Measurements from ENCODE around the gene ZSCAN5A. TPM values are rescaled to one million over a fixed set of nuclear protein-coding genes. Genes with fewer than 3 reads are reported as not detected.
A peak's percentile ranks its signal among the peaks of the same experiment; 100 is the strongest.
"Not testable (repeated sequence)": the region's sequence is repeated elsewhere in the genome, so short reads cannot be mapped to it uniquely, and the experiment has no call there.

ZSCAN5A gene
- total and polyA plus RNA-seq, 4 donors, result 1.7 to 13.8 (median 9.0) TPM

- WGBS, 2 donors, result 85% methylated on average over 12 of the region's 12 CpGs
- H3K4me1 ChIP-seq (ENCODE audit: control insufficient read depth in 1 of 2, insufficient read depth in 2 of 2, low read length in 2 of 2), result no peaks in the 10 kb centered on the region
- no peak for DNase-seq
- H3K36me3 ChIP-seq (ENCODE audit: control insufficient read depth in 1 of 2, insufficient read depth in 2 of 2, low read length in 1 of 2), result no peaks in the 10 kb centered on the region
- no peaks in the 10 kb centered on the region for H3K9me3 ChIP-seq (ENCODE audit: control insufficient read depth, low read length)
- ATAC-seq (ENCODE audit: low FRiP score), result no peak
- H3K4me3 ChIP-seq (ENCODE audit: low read length in 2 of 2), result no peak overlapping the region
- no peaks in the 10 kb centered on the region for H3K27me3 ChIP-seq (ENCODE audit: control insufficient read depth in 1 of 2, insufficient read depth in 2 of 2, low read length in 1 of 2)
- H3K27ac ChIP-seq (ENCODE audit: low read depth in 1 of 2, low read length in 2 of 2), result no peak overlapping the region
- intact Hi-C loops (cut with DNase I), result no loop called here
Measured at GRCh38 chr19:56193981-56194640, 120.5 kb downstream of the ZSCAN5A start.

GRCh38 chr19:56191711-56192110 lies 122.9 kb downstream of the ZSCAN5A start:
- no peak for DNase-seq
- WGBS, 2 donors, result 81 to 85% methylated on average over 10 of the region's 10 CpGs
- Histone ChIP-seq H3K4me1 (ENCODE audit: control insufficient read depth in 1 of 2, insufficient read depth in 2 of 2, low read length in 2 of 2) (no peaks in the 10 kb centered on the region), H3K27me3 (ENCODE audit: control insufficient read depth in 1 of 2, insufficient read depth in 2 of 2, low read length in 1 of 2) (no peaks in the 10 kb centered on the region), H3K9me3 (ENCODE audit: control insufficient read depth, low read length) (no peaks in the 10 kb centered on the region), H3K4me3 (ENCODE audit: low read length in 2 of 2) (no peak overlapping the region), H3K27ac (ENCODE audit: low read depth in 1 of 2, low read length in 2 of 2) (no peak overlapping the region), H3K36me3 (ENCODE audit: control insufficient read depth in 1 of 2, insufficient read depth in 2 of 2, low read length in 1 of 2) (no peaks in the 10 kb centered on the region)
- ATAC-seq (ENCODE audit: low FRiP score), result no peak
- intact Hi-C loops (cut with DNase I), result no loop called here

DNA sequence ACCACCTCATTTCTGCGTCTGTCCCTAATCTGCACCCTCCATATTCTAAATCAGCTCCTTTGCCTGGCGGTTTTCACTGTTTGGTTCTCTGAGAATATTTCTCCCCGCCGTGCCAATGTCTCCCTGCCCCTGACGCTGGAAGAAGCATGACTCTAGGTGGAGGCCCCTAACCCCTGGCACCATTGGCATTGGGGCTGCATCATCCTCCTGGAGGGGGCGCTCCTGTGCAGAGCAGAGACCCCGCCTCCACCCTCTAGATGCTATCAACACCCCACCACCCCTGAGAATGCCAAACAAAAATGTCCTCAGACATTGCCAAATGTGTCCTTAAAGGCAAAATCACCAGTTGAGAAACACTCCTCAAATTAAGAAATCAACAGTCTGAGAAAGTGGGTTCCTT lies 123.5 kb downstream of the ZSCAN5A start:
- Histone ChIP-seq H3K4me1 (ENCODE audit: control insufficient read depth in 1 of 2, insufficient read depth in 2 of 2, low read length in 2 of 2) (no peaks in the 10 kb centered on the region), H3K27me3 (ENCODE audit: control insufficient read depth in 1 of 2, insufficient read depth in 2 of 2, low read length in 1 of 2) (no peaks in the 10 kb centered on the region), H3K9me3 (ENCODE audit: control insufficient read depth, low read length) (no peaks in the 10 kb centered on the region), H3K36me3 (ENCODE audit: control insufficient read depth in 1 of 2, insufficient read depth in 2 of 2, low read length in 1 of 2) (no peaks in the 10 kb centered on the region), H3K4me3 (ENCODE audit: low read length in 2 of 2) (no peak overlapping the region), H3K27ac (ENCODE audit: low read depth in 1 of 2, low read length in 2 of 2) (no peak overlapping the region)
- 60 to 66% methylated on average over 7 of the region's 7 CpGs for WGBS, 2 donors
- intact Hi-C loops (cut with DNase I), result no loop called here
- no peak for ATAC-seq (ENCODE audit: low FRiP score)
- no peak for DNase-seq

- H3K27ac ChIP-seq (ENCODE audit: low read depth in 1 of 2, low read length in 2 of 2), result no peak overlapping the region
- H3K36me3 ChIP-seq (ENCODE audit: control insufficient read depth in 1 of 2, insufficient read depth in 2 of 2, low read length in 1 of 2), result no peaks in the 10 kb centered on the region
- DNase-seq (no peak), ATAC-seq (ENCODE audit: low FRiP score) (no peak)
- H3K27me3 ChIP-seq (ENCODE audit: control insufficient read depth in 1 of 2, insufficient read depth in 2 of 2, low read length in 1 of 2), result no peaks in the 10 kb centered on the region
- no peaks in the 10 kb centered on the region for H3K9me3 ChIP-seq (ENCODE audit: control insufficient read depth, low read length)
- no peak overlapping the region for H3K4me3 ChIP-seq (ENCODE audit: low read length in 2 of 2)
- intact Hi-C loops (cut with DNase I), result no loop called here
- 70 to 71% methylated on average over 17 of the region's 17 CpGs for WGBS, 2 donors
- no peaks in the 10 kb centered on the region for H3K4me1 ChIP-seq (ENCODE audit: control insufficient read depth in 1 of 2, insufficient read depth in 2 of 2, low read length in 2 of 2)
Measured at GRCh38 chr19:56189785-56190184, 124.9 kb downstream of the ZSCAN5A start.

- Histone ChIP-seq H3K27ac (ENCODE audit: low read depth in 1 of 2, low read length in 2 of 2) (no peak overlapping the region), H3K27me3 (ENCODE audit: control insufficient read depth in 1 of 2, insufficient read depth in 2 of 2, low read length in 1 of 2) (no peaks in the 10 kb centered on the region), H3K9me3 (ENCODE audit: control insufficient read depth, low read length) (no peaks in the 10 kb centered on the region), H3K4me3 (ENCODE audit: low read length in 2 of 2) (no peak overlapping the region), H3K4me1 (ENCODE audit: control insufficient read depth in 1 of 2, insufficient read depth in 2 of 2, low read length in 2 of 2) (no peaks in the 10 kb centered on the region), H3K36me3 (ENCODE audit: control insufficient read depth in 1 of 2, insufficient read depth in 2 of 2, low read length in 1 of 2) (no peaks in the 10 kb centered on the region)
- intact Hi-C loops (cut with DNase I), result no loop called here
- ATAC-seq (ENCODE audit: low FRiP score), result no peak
- peak in 1 of 2 donors; percentile 25 for DNase-seq
- WGBS, 2 donors, result 63 to 69% methylated on average over 11 of the region's 11 CpGs
Measured at GRCh38 chr19:56177564-56178243, 136.9 kb downstream of the ZSCAN5A start.

DNA sequence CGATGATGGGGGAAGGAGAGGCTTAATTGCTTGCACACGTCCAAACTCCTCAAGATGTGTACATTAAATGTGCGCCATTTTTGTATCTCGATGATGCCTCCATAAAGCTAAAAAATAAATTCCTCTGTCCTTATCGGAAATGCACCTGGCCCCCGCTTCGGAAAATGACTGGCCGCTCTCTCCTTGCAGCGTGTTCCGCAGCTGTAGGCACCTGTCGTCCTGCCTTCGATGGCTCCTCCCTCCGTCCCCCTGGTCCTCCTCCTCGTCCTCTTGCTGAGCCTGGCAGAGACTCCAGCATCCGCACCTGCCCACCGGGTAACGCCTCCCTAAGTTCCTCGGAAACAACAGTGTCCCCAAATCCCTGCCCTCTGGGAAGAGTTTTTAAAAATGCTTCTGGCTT lies 137.8 kb downstream of the ZSCAN5A start:
- no peaks in the 10 kb centered on the region for H3K36me3 ChIP-seq (ENCODE audit: control insufficient read depth in 1 of 2, insufficient read depth in 2 of 2, low read length in 1 of 2)
- no peaks in the 10 kb centered on the region for H3K4me1 ChIP-seq (ENCODE audit: control insufficient read depth in 1 of 2, insufficient read depth in 2 of 2, low read length in 2 of 2)
- 71 to 74% methylated on average over 18 of the region's 18 CpGs for WGBS, 2 donors
- H3K4me3 ChIP-seq (ENCODE audit: low read length in 2 of 2), result no peak overlapping the region
- H3K27ac ChIP-seq (ENCODE audit: low read depth in 1 of 2, low read length in 2 of 2), result no peak overlapping the region
- no peak for ATAC-seq (ENCODE audit: low FRiP score)
- H3K9me3 ChIP-seq (ENCODE audit: control insufficient read depth, low read length), result no peaks in the 10 kb centered on the region
- no peaks in the 10 kb centered on the region for H3K27me3 ChIP-seq (ENCODE audit: control insufficient read depth in 1 of 2, insufficient read depth in 2 of 2, low read length in 1 of 2)
- peak in 1 of 2 donors; percentile 67 for DNase-seq
- intact Hi-C loops (cut with DNase I), result no loop called here

GRCh38 chr19:56176310-56176709 lies 138.3 kb downstream of the ZSCAN5A start:
- H3K4me1 ChIP-seq (ENCODE audit: control insufficient read depth in 1 of 2, insufficient read depth in 2 of 2, low read length in 2 of 2); H3K36me3 ChIP-seq (ENCODE audit: control insufficient read depth in 1 of 2, insufficient read depth in 2 of 2, low read length in 1 of 2); intact Hi-C loops (cut with DNase I); DNase-seq; H3K4me3 ChIP-seq (ENCODE audit: low read length in 2 of 2); ATAC-seq (ENCODE audit: low FRiP score); H3K9me3 ChIP-seq (ENCODE audit: control insufficient read depth, low read length); H3K27ac ChIP-seq (ENCODE audit: low read depth in 1 of 2, low read length in 2 of 2); H3K27me3 ChIP-seq (ENCODE audit: control insufficient read depth in 1 of 2, insufficient read depth in 2 of 2, low read length in 1 of 2): not testable (repeated sequence)
- 76% methylated on average over 7 to 11 of the region's 11 CpGs for WGBS, 2 donors

DNA sequence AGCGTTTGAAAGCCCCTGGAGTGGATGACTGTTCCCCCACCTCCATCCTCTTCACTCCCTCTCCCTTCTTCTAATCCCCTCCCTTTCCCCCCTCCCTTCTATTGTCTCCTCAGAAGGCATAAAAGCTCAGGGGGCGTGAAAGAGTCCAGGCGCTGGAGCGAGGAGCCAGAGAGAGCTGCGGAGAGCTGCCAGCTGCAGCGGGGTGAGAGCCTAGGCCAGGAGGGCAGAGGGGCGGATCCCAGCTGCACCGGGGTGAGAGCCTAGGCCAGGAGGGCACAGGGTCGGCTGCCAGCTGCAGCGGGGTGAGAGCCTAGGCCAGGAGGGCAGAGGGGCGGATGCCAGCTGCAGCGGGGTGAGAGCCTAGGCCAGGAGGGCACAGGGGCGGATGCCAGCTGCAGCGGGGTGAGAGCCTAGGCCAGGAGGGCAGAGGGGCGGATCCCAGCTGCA lies 138.8 kb downstream of the ZSCAN5A start, which contains the start of gene GALP:
Gene GALP (plus strand): TSS at position 148 of the 447 bp plus-strand sequence. CDS start 1,101 bp downstream, outside the sequence.
- WGBS, 2 donors, result 42 to 48% methylated on average over 14 to 15 of the region's 15 CpGs
- intact Hi-C loops (cut with DNase I); H3K36me3 ChIP-seq (ENCODE audit: control insufficient read depth in 1 of 2, insufficient read depth in 2 of 2, low read length in 1 of 2); H3K27me3 ChIP-seq (ENCODE audit: control insufficient read depth in 1 of 2, insufficient read depth in 2 of 2, low read length in 1 of 2); H3K4me3 ChIP-seq (ENCODE audit: low read length in 2 of 2); ATAC-seq (ENCODE audit: low FRiP score); H3K4me1 ChIP-seq (ENCODE audit: control insufficient read depth in 1 of 2, insufficient read depth in 2 of 2, low read length in 2 of 2); H3K9me3 ChIP-seq (ENCODE audit: control insufficient read depth, low read length); H3K27ac ChIP-seq (ENCODE audit: low read depth in 1 of 2, low read length in 2 of 2): not testable (repeated sequence)
- DNase-seq, result peak; percentile 7

DNA sequence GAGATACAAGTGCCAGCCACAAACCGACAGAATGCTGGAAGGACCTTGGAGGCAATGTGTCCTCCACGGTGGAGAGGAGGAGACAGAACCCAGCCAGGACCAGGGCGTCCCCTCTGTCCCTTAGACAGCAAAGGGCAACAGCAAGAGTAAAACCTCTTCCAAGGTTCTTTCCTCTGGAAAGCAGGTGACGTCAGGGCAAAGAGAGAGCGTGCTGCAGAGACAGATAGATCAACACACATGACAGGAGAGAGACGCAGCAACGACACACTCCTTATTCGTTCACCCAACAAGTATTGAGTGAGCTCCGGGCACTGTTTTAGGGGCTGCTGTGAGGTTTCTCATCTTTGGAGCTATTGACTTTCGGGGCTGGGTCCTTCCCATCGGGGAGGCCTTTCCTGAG lies 140.1 kb downstream of the ZSCAN5A start:
- Histone ChIP-seq H3K27me3 (ENCODE audit: control insufficient read depth in 1 of 2, insufficient read depth in 2 of 2, low read length in 1 of 2) (no peaks in the 10 kb centered on the region), H3K4me3 (ENCODE audit: low read length in 2 of 2) (no peak overlapping the region), H3K4me1 (ENCODE audit: control insufficient read depth in 1 of 2, insufficient read depth in 2 of 2, low read length in 2 of 2) (no peaks in the 10 kb centered on the region), H3K9me3 (ENCODE audit: control insufficient read depth, low read length) (no peaks in the 10 kb centered on the region), H3K27ac (ENCODE audit: low read depth in 1 of 2, low read length in 2 of 2) (no peak overlapping the region), H3K36me3 (ENCODE audit: control insufficient read depth in 1 of 2, insufficient read depth in 2 of 2, low read length in 1 of 2) (no peaks in the 10 kb centered on the region)
- ATAC-seq (ENCODE audit: low FRiP score) (no peak), DNase-seq (peak in 1 of 2 donors; percentile 33)
- intact Hi-C loops (cut with DNase I), result loop anchor here in 1 of 2 donors (5.0 kb wide), 1 partner anchor 97 kb away; no protein-coding TSS in a partner anchor
- 41 to 42% methylated on average over 11 of the region's 11 CpGs for WGBS, 2 donors

Measured in aorta (tissue), 5 donors.